Measurements from ENCODE around the gene PDE6B.

DNA sequence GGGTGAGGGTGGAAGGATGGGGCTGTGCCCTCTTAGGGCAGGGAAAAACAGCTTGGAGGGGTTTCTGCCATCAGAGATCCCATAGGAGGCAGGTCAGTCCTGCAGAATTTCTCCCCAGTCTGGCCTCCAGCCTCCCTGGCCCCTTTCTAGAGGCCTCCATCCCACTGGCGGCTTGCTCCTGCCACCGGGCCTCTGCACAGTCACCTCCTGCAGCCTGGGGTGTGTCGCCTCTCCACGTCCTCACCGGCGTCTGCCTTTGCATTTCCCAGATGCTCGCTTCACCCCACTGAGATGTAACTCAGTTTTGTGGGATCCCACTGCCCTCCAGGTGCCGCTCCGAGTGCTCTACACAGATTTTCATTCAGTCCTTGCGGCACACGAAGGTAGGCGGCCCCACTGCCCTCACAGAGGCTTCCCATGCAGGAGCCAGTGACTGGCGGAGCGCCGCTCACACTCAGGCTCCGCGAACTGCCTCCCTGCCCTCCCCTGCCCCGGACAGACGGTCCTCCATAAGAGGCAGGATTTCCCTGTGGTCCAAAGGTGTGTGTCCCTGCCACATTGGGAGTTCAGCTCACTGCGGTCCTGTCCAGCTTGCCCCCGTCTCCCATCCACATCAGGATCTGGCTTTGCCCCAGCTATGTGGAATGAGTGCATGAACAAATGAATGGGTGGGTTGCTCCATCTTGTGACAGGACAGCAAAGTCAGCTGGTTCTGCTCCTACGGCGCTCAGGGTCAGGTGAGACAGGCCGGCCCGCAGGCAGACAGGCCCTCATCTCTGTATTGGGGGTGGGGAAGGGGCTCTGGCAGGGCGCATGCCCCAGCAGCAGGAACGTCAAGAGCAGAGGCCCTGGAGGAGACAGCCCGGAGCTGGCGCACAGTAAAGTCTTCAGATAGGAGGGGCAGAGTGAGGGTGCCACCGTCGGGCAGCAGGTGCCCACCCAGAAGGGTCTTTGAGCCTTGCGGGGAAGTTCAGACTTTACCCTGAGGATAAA lies 46.6 kb upstream of the PDE6B start:
- TF ChIP-seq POLR2A (IDR thresholded peaks at IDR 0.05) (no peak), POLR2AphosphoS5 (IDR thresholded peaks at IDR 0.05; ENCODE audit: insufficient read depth in 1 of 2, low read depth in 1 of 2) (no peak)
- TF ChIP-seq, protein P1, sequence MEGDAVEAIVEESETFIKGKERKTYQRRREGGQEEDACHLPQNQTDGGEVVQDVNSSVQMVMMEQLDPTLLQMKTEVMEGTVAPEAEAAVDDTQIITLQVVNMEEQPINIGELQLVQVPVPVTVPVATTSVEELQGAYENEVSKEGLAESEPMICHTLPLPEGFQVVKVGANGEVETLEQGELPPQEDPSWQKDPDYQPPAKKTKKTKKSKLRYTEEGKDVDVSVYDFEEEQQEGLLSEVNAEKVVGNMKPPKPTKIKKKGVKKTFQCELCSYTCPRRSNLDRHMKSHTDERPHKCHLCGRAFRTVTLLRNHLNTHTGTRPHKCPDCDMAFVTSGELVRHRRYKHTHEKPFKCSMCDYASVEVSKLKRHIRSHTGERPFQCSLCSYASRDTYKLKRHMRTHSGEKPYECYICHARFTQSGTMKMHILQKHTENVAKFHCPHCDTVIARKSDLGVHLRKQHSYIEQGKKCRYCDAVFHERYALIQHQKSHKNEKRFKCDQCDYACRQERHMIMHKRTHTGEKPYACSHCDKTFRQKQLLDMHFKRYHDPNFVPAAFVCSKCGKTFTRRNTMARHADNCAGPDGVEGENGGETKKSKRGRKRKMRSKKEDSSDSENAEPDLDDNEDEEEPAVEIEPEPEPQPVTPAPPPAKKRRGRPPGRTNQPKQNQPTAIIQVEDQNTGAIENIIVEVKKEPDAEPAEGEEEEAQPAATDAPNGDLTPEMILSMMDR (IDR thresholded peaks at IDR 0.05): no peak
